GM19467 (cell line): ENCODE measurements around the gene WDR82.
A peak's percentile ranks its signal among the peaks of the same experiment; 100 is the strongest.

Source experiments
- ATAC-seq: cut with Tn5 transposase; IDR thresholded peaks from one replicate; pipeline ENCODE4 v1.9.1; 2021; ENCODE audit warnings: mild to moderate bottlenecking, moderate library complexity; ENCODE audit not compliant: unreplicated experiment

The WDR82 gene

GRCh38 chr3:52225452-52226228, 52.8 kb downstream of the WDR82 start, which contains the start of gene TLR9:
Gene TLR9 (minus strand): TSS chr3:52225645. CDS start chr3:52225529, 116 bp downstream.
- peak; percentile 64 for ATAC-seq

- ATAC-seq, result no peak
These were observed 54.7 kb downstream of the WDR82 start for GRCh38 chr3:52223449-52224408.

GRCh38 chr3:52222319-52223221, 55.9 kb downstream of the WDR82 start:
- no peak for ATAC-seq

GRCh38 chr3:52221563-52222318, 56.7 kb downstream of the WDR82 start:
- ATAC-seq, result no peak

- ATAC-seq, result no peak
These were observed 57.3 kb downstream of the WDR82 start for GRCh38 chr3:52221141-52221562.

- ATAC-seq, result no peak
These were observed 57.9 kb downstream of the WDR82 start for GRCh38 chr3:52220380-52221026.

GRCh38 chr3:52218937-52219650, 59.4 kb downstream of the WDR82 start:
- no peak for ATAC-seq

GRCh38 chr3:52218454-52218853, 60.0 kb downstream of the WDR82 start:
- ATAC-seq, result no peak

- ATAC-seq, result no peak
These were observed 60.4 kb downstream of the WDR82 start for GRCh38 chr3:52218026-52218425.

GRCh38 chr3:52217409-52217805, 61.0 kb downstream of the WDR82 start:
- ATAC-seq, result no peak

GRCh38 chr3:52216585-52217408, 61.7 kb downstream of the WDR82 start:
- ATAC-seq, result no peak

GRCh38 chr3:52215351-52215750, 63.1 kb downstream of the WDR82 start:
- no peak for ATAC-seq

GRCh38 chr3:52213901-52214300, 64.5 kb downstream of the WDR82 start:
- ATAC-seq, result no peak

GRCh38 chr3:52213005-52213404, 65.4 kb downstream of the WDR82 start:
- no peak for ATAC-seq

- ATAC-seq, result no peak
These were observed 67.1 kb downstream of the WDR82 start for GRCh38 chr3:52211268-52211891.

- no peak for ATAC-seq
These were observed 67.9 kb downstream of the WDR82 start for GRCh38 chr3:52210550-52211046.

- no peak for ATAC-seq
These were observed 68.4 kb downstream of the WDR82 start for GRCh38 chr3:52210037-52210436.
